ENCODE measurements around the gene PAFAH1B2.

DNA sequence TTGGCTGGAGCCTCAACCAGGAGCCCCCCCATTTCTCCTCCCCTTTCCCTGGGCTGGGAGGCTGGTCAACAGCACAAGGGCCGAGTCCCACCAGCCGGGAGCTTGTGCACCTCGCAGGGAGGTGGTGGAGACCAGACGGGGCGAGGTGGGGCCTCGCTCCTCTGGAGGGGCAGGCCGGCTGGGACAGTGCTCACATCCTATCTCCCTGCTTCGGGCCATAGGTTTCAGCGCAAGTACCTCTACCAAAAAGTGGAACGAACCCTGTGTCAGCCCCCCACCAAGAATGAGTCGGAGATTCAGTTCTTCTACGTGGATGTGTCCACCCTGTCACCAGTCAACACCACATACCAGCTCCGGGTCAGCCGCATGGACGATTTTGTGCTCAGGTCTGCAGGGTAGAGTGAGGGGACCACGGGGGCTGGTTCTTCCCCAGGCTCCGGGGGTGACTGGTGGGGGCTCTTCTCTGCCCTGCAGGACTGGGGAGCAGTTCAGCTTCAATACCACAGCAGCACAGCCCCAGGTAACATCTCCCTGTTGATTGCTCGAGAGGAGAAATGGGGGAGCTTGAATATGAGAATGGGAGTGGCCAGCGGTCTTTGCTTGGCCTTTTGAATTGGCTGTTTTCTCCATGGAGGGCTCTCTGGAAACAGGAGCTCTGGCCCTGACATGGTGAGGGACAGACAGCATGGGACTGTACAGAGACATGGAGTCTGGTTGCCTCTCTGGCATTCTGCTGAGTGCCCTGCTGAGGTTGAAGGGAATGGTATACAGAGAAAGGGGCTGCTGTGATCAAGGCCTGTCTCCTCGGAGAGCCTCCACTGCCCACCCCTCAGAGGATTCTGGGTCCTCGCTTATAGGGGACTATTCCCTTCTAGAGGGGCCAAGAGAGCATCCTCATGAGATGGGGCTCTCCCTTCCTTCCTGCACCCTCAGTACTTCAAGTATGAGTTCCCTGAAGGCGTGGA, 37.8 kb downstream of the PAFAH1B2 start:
- TF ChIP-seq, protein P1, sequence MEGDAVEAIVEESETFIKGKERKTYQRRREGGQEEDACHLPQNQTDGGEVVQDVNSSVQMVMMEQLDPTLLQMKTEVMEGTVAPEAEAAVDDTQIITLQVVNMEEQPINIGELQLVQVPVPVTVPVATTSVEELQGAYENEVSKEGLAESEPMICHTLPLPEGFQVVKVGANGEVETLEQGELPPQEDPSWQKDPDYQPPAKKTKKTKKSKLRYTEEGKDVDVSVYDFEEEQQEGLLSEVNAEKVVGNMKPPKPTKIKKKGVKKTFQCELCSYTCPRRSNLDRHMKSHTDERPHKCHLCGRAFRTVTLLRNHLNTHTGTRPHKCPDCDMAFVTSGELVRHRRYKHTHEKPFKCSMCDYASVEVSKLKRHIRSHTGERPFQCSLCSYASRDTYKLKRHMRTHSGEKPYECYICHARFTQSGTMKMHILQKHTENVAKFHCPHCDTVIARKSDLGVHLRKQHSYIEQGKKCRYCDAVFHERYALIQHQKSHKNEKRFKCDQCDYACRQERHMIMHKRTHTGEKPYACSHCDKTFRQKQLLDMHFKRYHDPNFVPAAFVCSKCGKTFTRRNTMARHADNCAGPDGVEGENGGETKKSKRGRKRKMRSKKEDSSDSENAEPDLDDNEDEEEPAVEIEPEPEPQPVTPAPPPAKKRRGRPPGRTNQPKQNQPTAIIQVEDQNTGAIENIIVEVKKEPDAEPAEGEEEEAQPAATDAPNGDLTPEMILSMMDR (IDR thresholded peaks at IDR 0.05) = no peak
- TF ChIP-seq POLR2A (IDR thresholded peaks at IDR 0.05) = no peak
- TF ChIP-seq EP300 (IDR thresholded peaks at IDR 0.05) = no peak
- TF ChIP-seq POLR2AphosphoS5 (IDR thresholded peaks at IDR 0.05) = no peak
